H1 (cell line): ENCODE data around the gene TGFBR2.

ENCODE experiments used
- ASH2L ChIP-seq: fragments of 200-600, 300-600 bp; sonication (generic); IDR thresholded peaks from one replicate; pipeline ENCODE4 v1.7.1; 2017; ENCODE audit warnings: low read length
- CEBPB ChIP-seq: IDR thresholded peaks from 2 replicates; pipeline ENCODE4 v1.6.1; 2012; ENCODE audit warnings: low read depth, low read length
- CREB1 ChIP-seq: IDR thresholded peaks from 2 replicates; pipeline ENCODE4 v1.6.1; 2012; ENCODE audit warnings: inconsistent platforms
- CTCF ChIP-seq, 3 experiments: IDR thresholded peaks; 1 replicate in 2 of 3; 2 replicates in 1 of 3; pipeline versions ENCODE4 v1.5.1 to v1.6.1; 2011; ENCODE audit warnings: low read length in 3 of 3, mild to moderate bottlenecking in 3 of 3, inconsistent platforms in 2 of 3, low read depth in 1 of 3, moderate library complexity in 1 of 3; ENCODE audit not compliant: insufficient read depth in 1 of 3; ENCODE audit errors: control extremely low read depth in 1 of 3
- EZH2 ChIP-seq: fragments of 200-600 bp; sonication (generic); IDR thresholded peaks from 2 replicates; pipeline ENCODE4 v1.7.1; 2012; ENCODE audit warnings: low read depth, mild to moderate bottlenecking, moderate library complexity, low read length, inconsistent platforms; ENCODE audit not compliant: severe bottlenecking
- JUND ChIP-seq: IDR thresholded peaks from 2 replicates; pipeline ENCODE4 v1.6.1; 2011; ENCODE audit warnings: mild to moderate bottlenecking, improper control_type of control experiment, low read length
- PHF8 ChIP-seq: fragments of 200-600 bp; sonication (generic); conservative IDR thresholded peaks from 2 replicates; pipeline ENCODE4 v1.7.1; 2012; ENCODE audit warnings: low read depth, mild to moderate bottlenecking, inconsistent platforms, low read length, moderate library complexity
- POLR2A ChIP-seq, 2 experiments: IDR thresholded peaks; 1 replicate in 1 of 2; 2 replicates in 1 of 2; pipeline ENCODE4 v1.6.1; 2011; ENCODE audit warnings: low read depth in 2 of 2, low read length in 2 of 2, mild to moderate bottlenecking in 2 of 2; ENCODE audit errors: control extremely low read depth in 1 of 2
- SIRT6 ChIP-seq: IDR thresholded peaks from one replicate; pipeline ENCODE4 v1.7.1; 2012; ENCODE audit warnings: low read length, inconsistent platforms
- TAF7 ChIP-seq: optimal IDR thresholded peaks from 2 replicates; pipeline ENCODE3; 2011; ENCODE audit warnings: low read depth, mild to moderate bottlenecking, inconsistent platforms, low read length, moderate library complexity, borderline replicate concordance

- TF ChIP-seq CTCF (IDR thresholded peaks at IDR 0.05; ENCODE audit: control extremely low read depth in 1 of 3, insufficient read depth in 1 of 3, low read depth in 1 of 3, low read length in 3 of 3) (no peak), CEBPB (no peak), CREB1 (no peak), EZH2 (no peak), POLR2A (IDR thresholded peaks at IDR 0.05; ENCODE audit: control extremely low read depth in 1 of 2, low read depth in 2 of 2, low read length in 2 of 2) (no peak), PHF8 (no peak), TAF7 (no peak), SIRT6 (no peak), ASH2L (no peak), JUND (no peak)
Measured at GRCh38 chr3:30672287-30672735, 65.9 kb downstream of the TGFBR2 start.
